H1 (cell line): Measurements from ENCODE around the gene ATP11A. TPM values are rescaled to one million over a fixed set of nuclear protein-coding genes. Genes with fewer than 3 reads are reported as not detected.
A peak's percentile ranks its signal among the peaks of the same experiment; 100 is the strongest.

Experiments used
- CTCF ChIA-PET: fragments of 300-600 bp; sonication (Branson Sonifier 250); formaldehyde crosslinking; loops from one replicate; lab custom pipeline; 2021; ENCODE audit not compliant: partially characterized antibody; lab: Charles Lee
- POLR2A ChIA-PET: fragments of 300-600 bp; sonication (Branson Sonifier 250); formaldehyde crosslinking; loops from one replicate; lab custom pipeline; 2021; ENCODE audit warnings: inconsistent platforms; ENCODE audit not compliant: partially characterized antibody; lab: Charles Lee
- DNase-seq, 2 experiments: peaks; one replicate each; pipeline versions ENCODE4 v3.0.0 to v3.0.0-alpha.2; 2010 to 2022; ENCODE audit warnings: low spot score in 2 of 2, low read depth in 1 of 2, mixed read lengths in 1 of 2
- FAIRE-seq: peaks from 2 replicates; lab custom pipeline; 2011; peaks lifted over from hg19 to GRCh38; lab: Jason Lieb, UNC
- H2AFZ ChIP-seq: 2 replicates; pipeline ENCODE4 v1.8.1; 2012; ENCODE audit warnings: low read length, inconsistent platforms
- H2AK5ac ChIP-seq: 2 replicates; pipeline ENCODE4 v1.6.1; 2013; ENCODE audit warnings: low read depth, low read length
- H2BK120ac ChIP-seq: replicated peaks from 2 replicates; pipeline ENCODE3; 2013; ENCODE audit warnings: low read depth, low read length, inconsistent platforms
- H2BK12ac ChIP-seq: 2 replicates; pipeline ENCODE4 v1.6.1; 2013; ENCODE audit warnings: low read depth, low read length
- H2BK15ac ChIP-seq: 2 replicates; pipeline ENCODE4 v1.6.1; 2013; ENCODE audit warnings: low read length
- H2BK20ac ChIP-seq: 2 replicates; pipeline ENCODE4 v1.6.1; 2013; ENCODE audit warnings: low read length
- H2BK5ac ChIP-seq: 2 replicates; pipeline ENCODE4 v1.6.1; 2013; ENCODE audit warnings: low read depth, low read length
- H3K14ac ChIP-seq: 2 replicates; pipeline ENCODE4 v1.6.1; 2013; ENCODE audit warnings: inconsistent platforms; ENCODE audit not compliant: insufficient read length
- H3K18ac ChIP-seq: 2 replicates; pipeline ENCODE4 v1.6.1; 2013; ENCODE audit warnings: low read length; ENCODE audit errors: extremely low read depth
- H3K23ac ChIP-seq: 2 replicates; pipeline ENCODE4 v1.6.1; 2013; ENCODE audit warnings: inconsistent platforms; ENCODE audit not compliant: insufficient read length
- H3K23me2 ChIP-seq: 2 replicates; pipeline ENCODE4 v1.6.1; 2013; ENCODE audit warnings: low read depth, low read length
- H3K27ac ChIP-seq: 2 replicates; pipeline ENCODE4 v1.6.1; 2011; ENCODE audit warnings: low read depth, low read length, inconsistent platforms
- H3K27me3 ChIP-seq, 4 experiments: replicated peaks in 1 of 4; 1 replicate in 1 of 4; 2 replicates in 3 of 4; pipeline versions ENCODE4 v1.6.1 to v1.8.1; 2011 to 2013; ENCODE audit warnings: low read length in 3 of 4, mild to moderate bottlenecking in 3 of 4, inconsistent platforms in 2 of 4, mixed read lengths in 2 of 4, moderate library complexity in 1 of 4; ENCODE audit not compliant: control insufficient read depth in 3 of 4, insufficient read depth in 3 of 4; ENCODE audit errors: extremely low read depth in 1 of 4
- H3K36me3 ChIP-seq, 4 experiments: 2 replicates each; pipeline versions ENCODE4 v1.6.1 to v1.8.1; 2011 to 2013; ENCODE audit warnings: mild to moderate bottlenecking in 4 of 4, low read length in 3 of 4, moderate library complexity in 2 of 4, control low read depth in 1 of 4, inconsistent platforms in 1 of 4; ENCODE audit not compliant: insufficient read depth in 4 of 4, control insufficient read depth in 2 of 4
- H3K4ac ChIP-seq: replicated peaks from 2 replicates; pipeline ENCODE3; 2013; ENCODE audit warnings: low read length, low read depth, mixed read lengths, inconsistent platforms; ENCODE audit not compliant: insufficient read length
- H3K4me1 ChIP-seq, 4 experiments: replicated peaks in 1 of 4; 1 replicate in 1 of 4; 2 replicates in 3 of 4; pipeline versions ENCODE4 v1.6.1 to v1.8.1; 2011 to 2013; ENCODE audit warnings: low read length in 3 of 4, inconsistent platforms in 2 of 4, mixed read lengths in 1 of 4; ENCODE audit not compliant: insufficient read depth in 4 of 4, control insufficient read depth in 3 of 4
- H3K4me2 ChIP-seq, 2 experiments: 2 replicates each; pipeline versions ENCODE4 v1.6.1 to v1.8.1; 2011 to 2013; ENCODE audit warnings: low read depth in 2 of 2, low read length in 2 of 2, control low read depth in 1 of 2, inconsistent platforms in 1 of 2, mild to moderate bottlenecking in 1 of 2; ENCODE audit not compliant: insufficient read depth in 1 of 2
- H3K4me3 ChIP-seq, 4 experiments: fragments of 200-600, 300-600 bp in 1 of 4; sonication (generic), shearing (Covaris generic), sonication (Bioruptor Twin) in 1 of 4; 2 replicates each; pipeline versions ENCODE4 v1.5.1 to v1.8.1; 2011 to 2016; ENCODE audit warnings: low read length in 4 of 4, low read depth in 3 of 4, control low read depth in 2 of 4, inconsistent platforms in 2 of 4, mild to moderate bottlenecking in 2 of 4, mixed read lengths in 1 of 4, moderate library complexity in 1 of 4; ENCODE audit not compliant: insufficient read depth in 2 of 4; ENCODE audit errors: extremely low read depth in 1 of 4
- H3K56ac ChIP-seq: replicated peaks from 2 replicates; pipeline ENCODE3; 2013; ENCODE audit warnings: low read depth, mild to moderate bottlenecking, mixed read lengths, low read length, inconsistent platforms; ENCODE audit not compliant: insufficient read length
- H3K79me1 ChIP-seq: 2 replicates; pipeline ENCODE4 v1.6.1; 2013; ENCODE audit warnings: low read depth, low read length, control low read depth
- H3K79me2 ChIP-seq, 2 experiments: 2 replicates each; pipeline versions ENCODE4 v1.6.1 to v1.8.1; 2012 to 2013; ENCODE audit warnings: low read length in 2 of 2, mild to moderate bottlenecking in 2 of 2, inconsistent platforms in 1 of 2; ENCODE audit not compliant: insufficient read depth in 2 of 2, control insufficient read depth in 1 of 2
- H3K9ac ChIP-seq, 4 experiments: replicated peaks in 1 of 4; 1 replicate in 1 of 4; 2 replicates in 3 of 4; pipeline versions ENCODE4 v1.6.1 to v1.8.1; 2011 to 2013; ENCODE audit warnings: low read depth in 3 of 4, low read length in 3 of 4, control low read depth in 2 of 4, mild to moderate bottlenecking in 2 of 4, moderate library complexity in 2 of 4, inconsistent platforms in 1 of 4; ENCODE audit errors: extremely low read depth in 1 of 4
- H3K9me3 ChIP-seq, 2 experiments: 2 replicates each; pipeline versions ENCODE4 v1.6.1 to v1.8.1; 2012 to 2013; ENCODE audit warnings: mild to moderate bottlenecking in 2 of 2, moderate library complexity in 2 of 2, control low read depth in 1 of 2, inconsistent platforms in 1 of 2, low read depth in 1 of 2, low read length in 1 of 2, mixed read lengths in 1 of 2; ENCODE audit not compliant: insufficient read depth in 2 of 2
- H4K20me1 ChIP-seq, 2 experiments: replicated peaks in 1 of 2; 2 replicates each; pipeline versions ENCODE3 to v1.8.1; 2011 to 2013; ENCODE audit warnings: inconsistent platforms in 2 of 2, low read length in 2 of 2, mild to moderate bottlenecking in 1 of 2; ENCODE audit not compliant: insufficient read depth in 2 of 2, control insufficient read depth in 1 of 2
- H4K5ac ChIP-seq: 2 replicates; pipeline ENCODE4 v1.6.1; 2013; ENCODE audit warnings: low read length, low read depth, mixed read lengths, inconsistent platforms; ENCODE audit not compliant: insufficient read length
- H4K8ac ChIP-seq: 2 replicates; pipeline ENCODE4 v1.8.0; 2013; ENCODE audit warnings: mild to moderate bottlenecking, moderate library complexity, low read length, inconsistent platforms; ENCODE audit not compliant: insufficient read depth; ENCODE audit errors: extremely low read depth
- H4K91ac ChIP-seq: replicated peaks from 2 replicates; pipeline ENCODE3; 2013; ENCODE audit warnings: low read length, mixed read lengths, inconsistent platforms; ENCODE audit not compliant: insufficient read length
- ASH2L ChIP-seq: fragments of 200-600, 300-600 bp; sonication (generic); IDR thresholded peaks from one replicate; pipeline ENCODE4 v1.7.1; 2017; ENCODE audit warnings: low read length
- CBX8 ChIP-seq: fragments of 300-800, 300-1000 bp; sonication (generic); IDR thresholded peaks from 2 replicates; pipeline ENCODE4 v1.7.1; 2016; ENCODE audit warnings: low read depth, low read length, borderline replicate concordance
- FOSL1 ChIP-seq: IDR thresholded peaks from 2 replicates; pipeline ENCODE4 v1.6.1; 2011; ENCODE audit warnings: mild to moderate bottlenecking, low read depth, low read length, moderate library complexity; ENCODE audit not compliant: insufficient read depth
- GTF2F1 ChIP-seq: IDR thresholded peaks from 2 replicates; pipeline ENCODE4 v1.6.1; 2012; ENCODE audit warnings: low read depth, low read length, improper control_type of control experiment, borderline replicate concordance
- KDM5A ChIP-seq: fragments of 200-600 bp; IDR thresholded peaks from 2 replicates; pipeline ENCODE4 v1.7.1; 2012; ENCODE audit warnings: mild to moderate bottlenecking, low read length, inconsistent platforms, mixed read lengths
- NANOG ChIP-seq: IDR thresholded peaks from 2 replicates; pipeline ENCODE4 v1.6.1; 2011; ENCODE audit warnings: low read length, low read depth, mild to moderate bottlenecking, inconsistent platforms; ENCODE audit not compliant: insufficient read depth, poor library complexity, severe bottlenecking
- RFX5 ChIP-seq: IDR thresholded peaks from 2 replicates; pipeline ENCODE4 v1.6.1; 2011; ENCODE audit warnings: low read depth, low read length, improper control_type of control experiment, borderline replicate concordance
- SAP30 ChIP-seq: fragments of 300-600 bp; sonication (generic); IDR thresholded peaks from 2 replicates; pipeline ENCODE4 v1.7.1; 2012; ENCODE audit warnings: low read length, moderate library complexity, mild to moderate bottlenecking, inconsistent platforms; ENCODE audit not compliant: insufficient read depth, insufficient replicate concordance
- SIX5 ChIP-seq: IDR thresholded peaks from 2 replicates; pipeline ENCODE4 v1.6.1; 2011; ENCODE audit warnings: mild to moderate bottlenecking, low read depth, low read length
- SP1 ChIP-seq: IDR thresholded peaks from 2 replicates; pipeline ENCODE4 v1.6.1; 2011; ENCODE audit warnings: low read depth, low read length
- SUZ12 ChIP-seq: fragments of 200-600 bp; sonication (generic); IDR thresholded peaks from 2 replicates; pipeline ENCODE4 v1.6.1; 2012; ENCODE audit warnings: mild to moderate bottlenecking, inconsistent platforms, low read length, moderate library complexity, mixed read lengths
- TAF1 ChIP-seq: IDR thresholded peaks from 2 replicates; pipeline ENCODE4 v1.6.1; 2011; ENCODE audit warnings: mild to moderate bottlenecking, low read depth, low read length
- TCF12 ChIP-seq: IDR thresholded peaks from 2 replicates; pipeline ENCODE4 v1.6.1; 2011; ENCODE audit warnings: low read depth, mild to moderate bottlenecking, low read length
- TEAD4 ChIP-seq: IDR thresholded peaks from 2 replicates; pipeline ENCODE4 v1.6.1; 2012; ENCODE audit warnings: low read depth, low read length, inconsistent platforms, mixed read lengths
- WGBS, 2 experiments: shearing (Covaris generic) in 1 of 2; methylation state at CpG; one replicate each; pipeline versions ENCODE4 v1.1.6 to v1.1.7; 2013 to 2015; ENCODE audit warnings: low lambda C conversion rate in 2 of 2, mixed read lengths in 2 of 2, inconsistent platforms in 1 of 2, low coverage in 1 of 2, missing lambda C conversion rate in 1 of 2; ENCODE audit not compliant: insufficient replicate concordance in 2 of 2, insufficient coverage in 1 of 2, insufficient read length in 1 of 2; ENCODE audit errors: extremely low coverage in 1 of 2, missing lambda C conversion rate in 1 of 2; 5-methylcytosine and 5-hydroxymethylcytosine counted together
- polyA plus RNA-seq, 7 experiments: library from polyadenylated mRNA; depleted of rRNA in 3 of 7; stranded (reverse) in 5 of 7; unstranded in 2 of 7; fragments of >200 nt in 5 of 7; fragments of 200-250 nt in 2 of 7; gene quantifications; 1 replicate in 5 of 7; 2 replicates in 1 of 7; 4 replicates in 1 of 7; pipeline versions ENCODE4 v1.2.1 to v1.2.3, GENCODE V29; 2011 to 2013; ENCODE audit warnings: missing spikeins in 2 of 7, mixed read lengths in 2 of 7
- total RNA-seq: library from RNA; stranded (reverse); fragmentation: NEBNext Ultra II Directional; extraction: Animal tissue kit (Norgen Biotek cat#: 25700); gene quantifications from 2 replicates; pipeline ENCODE4 v1.2.1, GENCODE V29; 2021
- TF ChIP-seq, protein P1 (sequence below): IDR thresholded peaks from 2 replicates; pipeline ENCODE4 v1.6.1; 2012; ENCODE audit warnings: inconsistent platforms

Gene ATP11A
- total and polyA plus RNA-seq, 2 of the 8 experiments (the other 6 are each of a cell fraction or from before 2014, with no cell fraction given): 28.8 to 72.9 TPM

DNA sequence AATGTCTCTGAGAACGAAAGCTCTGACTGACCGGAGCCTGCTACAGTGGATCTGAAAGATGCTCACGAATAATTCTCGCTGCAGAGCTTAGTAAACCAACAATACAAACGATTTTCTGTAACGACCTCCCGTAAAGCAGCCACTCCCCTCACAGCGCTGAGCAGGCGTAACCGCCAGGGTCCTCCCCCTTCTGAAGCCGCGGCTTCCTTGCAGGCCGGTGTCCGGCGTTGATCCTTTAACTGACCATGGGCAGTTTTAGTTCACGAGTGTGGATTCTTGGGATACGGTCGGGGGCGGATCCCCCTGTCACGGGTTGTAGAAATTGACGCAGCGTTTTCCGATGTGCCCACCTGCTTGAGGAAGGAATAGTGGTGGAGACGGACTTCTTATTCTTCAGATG, 75.9 kb downstream of the ATP11A start:
- 86% methylated on average over 21 of the region's 24 CpGs; no CpG with 5 or more reads in 1 of the 2 experiments for WGBS, 2 experiments
- Histone ChIP-seq H3K9me3 (no peaks in the 10 kb centered on the region), H3K9ac (no peak overlapping the region), H3K23ac (no peak overlapping the region), H3K18ac (no peak overlapping the region), H3K4ac (no peak overlapping the region), H3K27me3 (no peaks in the 10 kb centered on the region), H2AK5ac (no peak overlapping the region), H2BK12ac (no peak overlapping the region), H4K91ac (no peak overlapping the region), H4K20me1 (peaks cover 3 to 5% of the 10 kb centered on the region in 2 experiments), H4K5ac (no peak overlapping the region), H3K36me3 (no peaks in the 10 kb centered on the region), H3K4me1 (peaks cover 0 to 35% (median 13%) of the 10 kb centered on the region in 4 experiments; a peak in 5 of 7 replicates), H4K8ac (no peak overlapping the region), H2BK5ac (no peak overlapping the region), H2AFZ (no peak overlapping the region), H2BK120ac (no peak overlapping the region), H3K79me1 (peaks cover 7% of the 10 kb centered on the region), H2BK15ac (no peak overlapping the region), H3K27ac (no peak overlapping the region), H3K56ac (no peak overlapping the region), H3K23me2 (no peaks in the 10 kb centered on the region), H3K4me3 (no peak overlapping the region), H2BK20ac (no peak overlapping the region), H3K79me2 (peaks cover 0 to 56% of the 10 kb centered on the region in 2 experiments; a peak in 2 of 4 replicates), H3K14ac (no peak overlapping the region), H3K4me2 (no peak overlapping the region)
- CTCF ChIA-PET: no interaction called here
- FAIRE-seq (peak; percentile 63), DNase-seq (no peak)
- POLR2A ChIA-PET: no interaction called here
- TF ChIP-seq RFX5 (no peak), CBX8 (no peak), ASH2L (no peak), FOSL1 (no peak), SP1 (no peak), KDM5A (no peak), TCF12 (no peak), TAF1 (no peak), GTF2F1 (no peak), SIX5 (no peak), NANOG (no peak), SAP30 (no peak), SUZ12 (no peak), TEAD4 (no peak)
- TF ChIP-seq, protein P1, sequence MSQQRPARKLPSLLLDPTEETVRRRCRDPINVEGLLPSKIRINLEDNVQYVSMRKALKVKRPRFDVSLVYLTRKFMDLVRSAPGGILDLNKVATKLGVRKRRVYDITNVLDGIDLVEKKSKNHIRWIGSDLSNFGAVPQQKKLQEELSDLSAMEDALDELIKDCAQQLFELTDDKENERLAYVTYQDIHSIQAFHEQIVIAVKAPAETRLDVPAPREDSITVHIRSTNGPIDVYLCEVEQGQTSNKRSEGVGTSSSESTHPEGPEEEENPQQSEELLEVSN: no peak
